Osteoblast (primary cell): ENCODE measurements around the gene LSS. TPM values are rescaled to one million over a fixed set of nuclear protein-coding genes. Genes with fewer than 3 reads are reported as not detected.
"Not testable (repeated sequence)": the region's sequence is repeated elsewhere in the genome, so short reads cannot be mapped to it uniquely, and the experiment has no call there.

ENCODE experiments used
- DNase-seq: peaks from one replicate; pipeline ENCODE4 v3.0.0; 2011; ENCODE audit warnings: low spot score, mixed read lengths; ENCODE audit not compliant: insufficient read length; ENCODE audit errors: missing footprints
- H2AFZ ChIP-seq: 2 replicates; pipeline ENCODE4 v1.6.0; 2011; ENCODE audit warnings: mild to moderate bottlenecking, low read length
- H3K27ac ChIP-seq: 2 replicates; pipeline ENCODE4 v1.5.1; 2011; ENCODE audit warnings: mild to moderate bottlenecking, low read depth, low read length, moderate library complexity
- H3K27me3 ChIP-seq: 2 replicates; pipeline ENCODE4 v1.6.0; 2012; ENCODE audit warnings: mild to moderate bottlenecking, control low read depth, inconsistent platforms, low read length, moderate library complexity; ENCODE audit not compliant: insufficient read depth
- H3K36me3 ChIP-seq: 2 replicates; pipeline ENCODE4 v1.5.1; 2011; ENCODE audit warnings: mild to moderate bottlenecking, low read length, control low read depth, moderate library complexity; ENCODE audit not compliant: insufficient read depth
- H3K4me1 ChIP-seq: 2 replicates; pipeline ENCODE4 v1.5.1; 2011; ENCODE audit warnings: mild to moderate bottlenecking, low read length, control low read depth, moderate library complexity; ENCODE audit not compliant: insufficient read depth
- H3K4me2 ChIP-seq: 2 replicates; pipeline ENCODE4 v1.6.0; 2011; ENCODE audit warnings: mild to moderate bottlenecking, low read length; ENCODE audit not compliant: insufficient read depth
- H3K4me3 ChIP-seq: fragments of 200-600 bp; sonication (generic); 3 replicates; pipeline ENCODE4 v1.5.1; 2012; ENCODE audit warnings: mild to moderate bottlenecking, low read length, inconsistent platforms; ENCODE audit not compliant: insufficient read depth
- H3K79me2 ChIP-seq: 2 replicates; pipeline ENCODE4 v1.6.0; 2012; ENCODE audit warnings: mild to moderate bottlenecking, low read length, control low read depth, inconsistent platforms; ENCODE audit not compliant: insufficient read depth
- H3K9me3 ChIP-seq: 2 replicates; pipeline ENCODE4 v1.5.1; 2011; ENCODE audit warnings: low read depth, low read length, control low read depth
- H4K20me1 ChIP-seq: 2 replicates; pipeline ENCODE4 v1.6.0; 2012; ENCODE audit warnings: mild to moderate bottlenecking, low read length, control low read depth; ENCODE audit not compliant: insufficient read depth
- total RNA-seq: library from RNA; depleted of rRNA; stranded (reverse); fragments of >200 nt; gene quantifications from 2 replicates; pipeline ENCODE4 v1.2.3, GENCODE V29; 2012
- TF ChIP-seq, protein P1 (sequence below): IDR thresholded peaks from 2 replicates; pipeline ENCODE4 v1.5.1; 2011; ENCODE audit warnings: mild to moderate bottlenecking, low read depth, low read length, moderate library complexity; ENCODE audit errors: extremely low read depth

The LSS gene
- total RNA-seq, 1 donor, result 122 TPM

DNA sequence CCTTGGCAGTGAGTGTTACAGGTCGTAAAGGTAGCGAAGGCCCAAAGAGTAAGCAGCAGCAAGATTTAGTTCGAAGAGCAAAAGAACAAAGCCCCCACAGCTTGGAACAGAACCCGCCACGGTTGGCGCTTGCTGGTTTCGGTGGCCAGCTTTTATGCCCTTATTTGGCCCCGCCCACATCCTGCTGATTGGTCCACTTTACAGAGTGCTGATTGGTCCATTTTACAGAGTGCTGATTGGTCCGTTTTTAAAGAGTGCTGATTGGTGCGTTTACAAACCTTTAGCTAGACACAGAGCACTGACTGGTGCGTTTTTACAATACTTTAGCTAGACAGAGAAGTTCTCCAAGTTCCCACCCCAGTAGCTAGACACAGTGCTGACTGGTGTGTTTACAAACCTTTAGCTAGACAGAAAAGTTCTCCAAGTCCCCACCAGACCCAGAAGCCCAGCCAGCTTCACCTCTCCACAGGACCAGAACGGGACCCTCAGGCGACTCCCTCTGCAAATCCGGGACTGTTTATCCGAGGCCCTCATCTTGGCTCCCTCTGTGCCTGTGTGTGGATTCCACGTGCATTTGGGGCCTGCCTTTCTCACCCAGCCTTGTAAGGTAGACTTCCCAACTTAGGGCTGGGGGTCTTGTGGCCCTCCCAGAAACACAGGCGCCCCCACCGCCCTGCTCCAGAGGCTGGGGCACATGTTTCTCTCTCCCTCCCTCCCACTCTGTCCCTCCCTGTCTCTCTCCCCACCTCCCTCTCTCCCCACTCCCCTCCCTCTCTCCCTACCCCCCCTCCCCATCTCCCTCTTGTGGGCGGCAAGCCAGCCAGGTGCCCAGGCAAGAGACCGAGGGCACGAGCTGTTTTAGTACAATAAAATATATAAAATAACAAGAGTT is 85.7 kb downstream of the LSS start:
- Histone ChIP-seq H3K36me3 (no peaks in the 10 kb centered on the region), H3K9me3 (no peaks in the 10 kb centered on the region), H2AFZ (no peak overlapping the region), H3K27me3 (peaks cover 9% of the 10 kb centered on the region), H3K4me3 (no peak overlapping the region), H3K4me1 (peaks cover 4% of the 10 kb centered on the region), H3K79me2 (no peaks in the 10 kb centered on the region), H3K4me2 (no peak overlapping the region), H4K20me1 (no peaks in the 10 kb centered on the region), H3K27ac (no peak overlapping the region)
- DNase-seq, result no peak
- TF ChIP-seq, protein P1, sequence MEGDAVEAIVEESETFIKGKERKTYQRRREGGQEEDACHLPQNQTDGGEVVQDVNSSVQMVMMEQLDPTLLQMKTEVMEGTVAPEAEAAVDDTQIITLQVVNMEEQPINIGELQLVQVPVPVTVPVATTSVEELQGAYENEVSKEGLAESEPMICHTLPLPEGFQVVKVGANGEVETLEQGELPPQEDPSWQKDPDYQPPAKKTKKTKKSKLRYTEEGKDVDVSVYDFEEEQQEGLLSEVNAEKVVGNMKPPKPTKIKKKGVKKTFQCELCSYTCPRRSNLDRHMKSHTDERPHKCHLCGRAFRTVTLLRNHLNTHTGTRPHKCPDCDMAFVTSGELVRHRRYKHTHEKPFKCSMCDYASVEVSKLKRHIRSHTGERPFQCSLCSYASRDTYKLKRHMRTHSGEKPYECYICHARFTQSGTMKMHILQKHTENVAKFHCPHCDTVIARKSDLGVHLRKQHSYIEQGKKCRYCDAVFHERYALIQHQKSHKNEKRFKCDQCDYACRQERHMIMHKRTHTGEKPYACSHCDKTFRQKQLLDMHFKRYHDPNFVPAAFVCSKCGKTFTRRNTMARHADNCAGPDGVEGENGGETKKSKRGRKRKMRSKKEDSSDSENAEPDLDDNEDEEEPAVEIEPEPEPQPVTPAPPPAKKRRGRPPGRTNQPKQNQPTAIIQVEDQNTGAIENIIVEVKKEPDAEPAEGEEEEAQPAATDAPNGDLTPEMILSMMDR, result no peak

DNA sequence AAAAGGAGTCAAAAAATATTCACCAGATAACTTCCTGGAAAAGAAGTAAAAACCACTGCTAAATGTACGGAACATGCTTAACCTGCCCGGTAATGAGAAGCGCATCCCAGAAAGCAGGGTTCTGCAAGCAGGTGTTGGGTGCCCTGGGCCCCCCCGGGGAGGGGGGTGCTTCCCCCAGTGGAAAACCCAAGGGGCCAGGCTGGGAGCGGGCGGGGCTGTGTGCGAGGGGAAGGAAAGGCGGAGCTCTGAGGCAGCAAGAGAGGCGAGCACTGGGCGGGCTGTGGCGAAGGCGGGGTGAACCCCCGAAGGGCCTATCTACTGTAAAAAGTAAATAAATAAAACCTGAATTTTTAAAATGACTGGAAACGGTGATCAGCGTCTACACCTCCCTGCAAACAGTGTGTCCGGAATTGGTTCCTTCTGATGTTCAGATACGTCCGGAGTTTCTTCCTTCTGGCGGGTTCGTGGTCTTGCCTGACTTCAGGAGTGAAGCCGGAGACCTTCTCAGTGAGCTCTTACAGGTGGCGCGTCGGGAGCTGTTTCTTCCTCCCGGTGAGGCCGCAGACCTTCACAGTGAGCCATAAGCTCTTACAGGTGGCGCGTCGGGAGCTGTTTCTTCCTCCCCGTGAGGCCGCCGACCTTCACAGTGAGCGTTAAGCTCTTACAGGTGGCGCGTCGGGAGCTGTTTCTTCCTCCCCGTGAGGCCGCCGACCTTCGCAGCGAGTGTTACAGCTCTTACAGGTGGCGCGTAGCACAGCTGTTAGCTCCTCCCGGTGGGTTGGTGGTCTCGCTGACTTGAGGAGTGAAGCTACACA is 86.6 kb downstream of the LSS start:
- no peak overlapping the region for H3K4me3 ChIP-seq
- H3K27me3 ChIP-seq, result peaks cover 9% of the 10 kb centered on the region
- H3K9me3 ChIP-seq, result no peaks in the 10 kb centered on the region
- H2AFZ ChIP-seq, result no peak overlapping the region
- DNase-seq, result no peak
- TF ChIP-seq, protein P1, result no peak
- H3K4me1 ChIP-seq, result peaks cover 4% of the 10 kb centered on the region
- H3K4me2 ChIP-seq, result no peak overlapping the region
- H3K36me3 ChIP-seq, result no peaks in the 10 kb centered on the region
- no peaks in the 10 kb centered on the region for H3K79me2 ChIP-seq
- no peaks in the 10 kb centered on the region for H4K20me1 ChIP-seq
- no peak overlapping the region for H3K27ac ChIP-seq

DNA sequence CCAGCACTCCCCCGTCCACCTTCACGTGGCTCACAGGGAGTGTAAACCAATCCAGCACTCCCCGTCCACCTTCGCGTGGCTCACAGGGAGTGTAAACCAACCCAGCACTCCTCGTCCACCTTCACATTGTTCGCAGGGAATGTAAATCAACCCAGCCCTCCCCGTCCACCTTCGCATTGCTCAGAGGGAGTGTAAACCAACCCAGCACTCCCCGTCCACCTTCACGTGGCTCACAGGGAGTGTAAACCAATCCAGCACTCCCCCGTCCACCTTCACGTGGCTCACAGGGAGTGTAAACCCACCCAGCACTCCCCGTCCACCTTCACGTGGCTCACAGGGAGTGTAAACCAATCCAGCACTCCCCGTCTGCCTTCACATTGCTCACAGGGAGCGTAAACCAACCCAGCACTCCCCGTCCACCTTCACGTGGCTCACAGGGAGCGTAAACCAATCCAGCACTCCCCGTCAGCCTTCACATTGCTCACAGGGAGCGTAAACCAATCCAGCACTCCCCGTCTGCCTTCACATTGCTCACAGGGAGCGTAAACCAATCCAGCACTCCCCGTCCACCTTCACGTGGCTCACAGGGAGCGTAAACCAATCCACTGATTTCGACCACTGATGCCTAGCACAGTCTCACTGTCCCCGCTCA is 88.1 kb downstream of the LSS start:
- not testable (repeated sequence) for H3K27ac ChIP-seq, H3K4me1 ChIP-seq, H2AFZ ChIP-seq, H4K20me1 ChIP-seq, H3K79me2 ChIP-seq, H3K9me3 ChIP-seq, H3K27me3 ChIP-seq, H3K36me3 ChIP-seq, H3K4me3 ChIP-seq, DNase-seq, H3K4me2 ChIP-seq

DNA sequence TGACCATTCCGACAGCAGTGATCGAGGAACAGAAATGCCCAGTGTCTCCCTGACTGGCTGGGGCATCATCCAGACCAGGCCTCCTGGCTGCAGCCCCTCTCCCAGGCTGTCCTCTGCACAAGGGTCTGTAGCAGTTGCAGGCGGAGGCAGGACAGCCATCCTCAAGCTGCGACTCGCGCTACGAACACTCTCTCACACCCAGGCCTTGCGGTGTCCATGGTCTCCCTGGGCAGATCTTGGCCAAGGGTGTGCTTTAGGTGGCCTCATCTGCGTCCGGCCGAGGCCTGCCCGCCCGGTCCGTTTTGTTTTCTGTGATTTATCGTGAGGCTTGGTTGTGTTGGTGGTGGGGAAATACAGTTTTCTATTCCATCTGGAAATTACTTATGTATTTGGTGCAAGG is 88.9 kb downstream of the LSS start:
- Histone ChIP-seq H4K20me1 (no peaks in the 10 kb centered on the region), H3K36me3 (no peaks in the 10 kb centered on the region), H3K79me2 (no peaks in the 10 kb centered on the region), H3K4me2 (no peak overlapping the region), H3K4me3 (no peak overlapping the region), H3K27ac (no peak overlapping the region), H2AFZ (no peak overlapping the region), H3K4me1 (peaks cover 4% of the 10 kb centered on the region), H3K27me3 (peaks cover 9% of the 10 kb centered on the region), H3K9me3 (no peaks in the 10 kb centered on the region)
- TF ChIP-seq, protein P1, result no peak
- DNase-seq, result no peak
